Left forelimb (tissue), 1 donor: ENCODE measurements around the gene MSL3B.

Source experiments
- DNase-seq: peaks from one replicate; pipeline ENCODE4 v3.0.0-alpha.2; 2018; ENCODE audit warnings: low spot score

The MSL3B gene

GRCh38 chr2:233833345-233833744 is 34.8 kb downstream of the MSL3B start:
- peak; percentile 52 for DNase-seq

DNA sequence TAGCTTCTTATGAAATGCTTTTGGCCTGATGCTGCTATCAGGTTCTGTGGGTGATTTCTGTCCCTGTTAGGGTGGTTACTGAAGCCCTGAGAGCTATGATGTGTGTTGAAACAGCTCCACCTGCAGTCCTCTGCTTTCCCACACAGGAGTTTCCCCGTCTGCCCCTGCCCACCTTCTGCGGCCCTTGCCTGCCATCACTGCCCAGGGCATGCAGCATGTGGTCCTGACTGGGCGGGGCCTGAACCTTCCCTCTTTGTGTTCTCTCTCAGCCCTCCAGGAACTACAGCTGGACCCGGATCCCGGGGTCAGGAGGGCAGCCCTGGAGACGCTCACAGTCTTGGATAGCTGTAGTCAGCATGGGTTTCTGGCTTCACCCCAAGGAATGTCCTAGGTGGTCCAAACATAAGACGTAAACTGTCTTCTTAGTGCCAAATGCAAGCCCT is 35.3 kb downstream of the MSL3B start:
- peak; percentile 61 for DNase-seq

- no peak for DNase-seq
These were observed 35.8 kb downstream of the MSL3B start for GRCh38 chr2:233832414-233832813.

GRCh38 chr2:233831861-233832260 is 36.3 kb downstream of the MSL3B start:
- DNase-seq: peak; percentile 33

GRCh38 chr2:233831011-233831721 is 37.0 kb downstream of the MSL3B start:
- DNase-seq: no peak

- peak; percentile 53 for DNase-seq
These were observed 37.9 kb downstream of the MSL3B start for GRCh38 chr2:233830111-233830802.

- peak; percentile 53 for DNase-seq
These were observed 38.7 kb downstream of the MSL3B start for GRCh38 chr2:233829193-233830110.

DNA sequence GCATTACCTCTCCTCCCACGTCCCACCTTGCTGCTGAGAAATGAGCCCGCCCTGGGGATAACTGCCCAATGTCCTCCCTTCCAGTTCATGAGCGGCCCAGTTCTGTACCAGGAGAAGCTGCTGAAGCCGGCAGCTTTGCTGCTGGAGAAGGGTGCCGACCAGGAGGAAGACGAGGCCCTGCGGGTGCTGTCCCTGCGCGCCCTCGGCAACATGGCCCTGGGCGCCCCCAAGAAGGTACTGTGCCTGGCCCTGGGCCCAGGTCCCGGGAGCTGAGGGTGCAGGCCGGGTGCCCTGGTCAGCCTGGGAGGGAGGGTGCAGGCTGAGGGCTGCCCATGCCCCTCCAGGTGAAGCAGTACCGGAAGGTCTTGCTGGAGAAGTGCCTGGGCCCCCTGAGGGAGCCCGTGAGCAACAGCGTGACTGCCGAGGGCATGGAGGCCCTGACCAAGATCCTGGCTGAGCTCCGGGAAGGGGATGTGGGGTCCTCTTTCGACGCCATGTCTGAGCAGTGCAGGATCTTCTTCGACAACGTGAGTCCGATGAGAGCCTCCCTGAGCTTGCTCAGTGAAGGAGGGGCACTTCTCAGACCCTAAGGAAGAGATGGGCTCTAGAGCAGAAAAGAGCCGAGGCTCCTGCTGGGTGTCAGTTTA is 39.5 kb downstream of the MSL3B start:
- peak; percentile 25 for DNase-seq

- peak; percentile 14 for DNase-seq
These were observed 43.8 kb downstream of the MSL3B start for GRCh38 chr2:233824373-233824772.

- DNase-seq: peak; percentile 61
These were observed 44.5 kb downstream of the MSL3B start for GRCh38 chr2:233823731-233824121.

DNA sequence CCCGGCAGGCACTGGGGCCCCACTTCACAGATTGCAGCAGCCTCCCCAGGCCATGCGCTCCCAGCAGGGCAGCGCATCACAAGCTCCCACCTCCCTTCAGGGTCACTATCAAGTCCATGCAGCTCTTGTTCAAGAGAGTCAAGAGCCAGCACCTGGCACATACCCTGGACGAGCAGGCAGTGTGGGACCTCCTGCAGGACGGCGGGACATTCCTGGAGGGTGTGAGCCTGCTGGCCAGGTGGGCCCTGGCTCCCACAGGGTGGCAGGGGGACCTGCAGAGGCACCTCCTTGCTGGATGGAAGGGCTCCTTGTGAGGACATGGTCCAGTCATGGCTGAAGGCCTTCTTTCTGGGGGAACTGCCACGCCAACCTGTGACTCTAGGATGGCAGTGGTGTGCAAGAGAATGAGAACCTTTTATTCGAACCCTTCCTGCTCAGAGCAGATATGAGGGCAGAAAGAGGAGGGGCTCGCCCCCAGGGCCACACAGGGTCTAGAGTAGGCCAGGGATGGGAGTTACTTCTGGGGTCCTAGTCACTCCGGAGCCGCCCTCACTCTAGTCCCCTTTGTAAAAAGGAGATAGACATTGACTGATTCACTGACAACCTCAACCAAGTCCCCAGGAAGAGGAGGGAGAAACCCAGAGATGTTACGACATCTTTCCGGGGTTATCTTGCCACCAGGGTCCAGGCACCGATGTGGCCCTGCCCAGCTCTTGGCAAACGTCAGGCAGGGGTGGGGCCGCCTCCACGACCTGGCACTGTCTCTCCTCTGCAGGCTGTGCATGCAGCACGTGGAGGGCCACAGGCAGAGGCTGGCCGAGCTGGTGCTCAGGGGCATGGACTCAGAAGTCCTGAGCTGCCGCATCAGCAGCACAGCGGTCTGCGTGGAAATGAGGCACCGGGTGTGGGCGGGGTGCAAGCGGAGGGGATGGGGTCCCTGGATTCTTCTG is 45.1 kb downstream of the MSL3B start:
- peak; percentile 62 for DNase-seq

GRCh38 chr2:233822101-233822771 is 46.0 kb downstream of the MSL3B start:
- peak; percentile 44 for DNase-seq

DNA sequence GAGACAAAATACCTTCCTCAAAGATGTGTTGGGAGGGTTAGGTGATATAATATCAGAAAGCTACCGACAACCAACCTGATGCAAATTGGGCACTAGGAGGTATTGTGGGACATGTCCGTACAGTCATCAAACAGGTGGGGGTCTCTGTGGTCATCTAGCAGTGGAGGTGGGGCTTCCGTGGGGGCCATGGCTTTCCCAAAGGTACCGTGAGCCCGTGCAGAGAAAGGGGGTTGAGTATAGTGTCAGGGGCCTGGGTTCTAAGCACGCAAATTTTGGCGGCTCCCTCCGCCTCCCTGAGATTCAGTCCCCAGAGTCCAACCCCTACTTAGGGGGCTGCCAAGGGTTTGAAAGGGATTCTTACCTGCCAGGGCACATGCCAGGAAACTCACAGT is 46.5 kb downstream of the MSL3B start:
- DNase-seq: peak; percentile 9

GRCh38 chr2:233821196-233821595 is 47.0 kb downstream of the MSL3B start:
- no peak for DNase-seq

DNA sequence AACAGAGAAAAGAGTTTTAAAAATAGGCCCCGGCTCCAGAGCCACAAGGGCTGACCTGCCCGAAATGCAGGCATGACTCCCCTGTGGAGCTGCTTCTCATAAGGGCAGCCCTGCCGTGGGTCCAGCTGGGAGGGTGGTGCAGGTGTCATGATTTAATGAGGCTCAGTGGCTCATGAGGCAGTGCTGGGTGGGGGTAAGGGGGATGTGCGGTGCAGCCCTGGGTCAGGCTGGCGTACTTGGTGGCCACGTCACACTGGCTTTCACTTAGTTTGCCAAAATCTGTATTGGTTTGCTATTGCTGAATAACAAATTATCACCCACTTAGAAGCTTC is 47.4 kb downstream of the MSL3B start:
- peak; percentile 15 for DNase-seq

GRCh38 chr2:233819884-233820773 is 48.1 kb downstream of the MSL3B start:
- peak; percentile 31 for DNase-seq

GRCh38 chr2:233818639-233819621 is 49.3 kb downstream of the MSL3B start:
- DNase-seq: peak; percentile 40

DNA sequence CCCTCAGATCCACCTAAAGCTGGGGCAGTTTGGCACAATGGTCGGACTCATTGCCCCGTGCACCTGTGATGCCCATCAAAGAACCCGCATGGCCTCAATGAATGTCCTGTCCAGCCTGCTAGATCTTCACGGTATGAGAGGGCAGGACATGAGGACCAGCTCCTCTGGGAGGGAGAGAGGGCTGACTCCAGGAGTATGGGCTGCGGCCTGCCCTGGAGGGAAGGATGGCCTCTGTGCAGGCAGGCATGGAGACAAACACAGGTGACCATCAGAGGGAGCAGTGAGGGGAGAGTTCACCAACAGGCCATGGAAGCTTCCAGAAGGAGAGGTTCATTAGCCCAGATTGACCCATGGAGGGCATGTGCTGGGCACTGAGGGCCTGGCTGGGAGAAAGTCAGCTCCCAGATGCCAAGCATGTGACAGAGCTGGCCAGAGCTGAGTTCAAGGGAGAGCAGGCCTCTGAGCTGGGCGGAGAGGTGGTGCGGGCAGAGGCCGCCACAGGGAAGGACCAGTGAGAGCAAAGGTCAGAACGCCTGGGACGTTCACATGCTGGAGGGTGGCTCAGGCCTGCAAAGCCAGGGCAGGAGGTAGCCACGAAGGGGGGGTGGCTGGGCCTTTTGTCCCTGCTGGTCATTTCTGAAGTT is 50.1 kb downstream of the MSL3B start:
- peak; percentile 23 for DNase-seq
